ENCODE measurements around the gene ITGA2. TPM values are rescaled to one million over a fixed set of nuclear protein-coding genes. Genes with fewer than 3 reads are reported as not detected.
A peak's percentile ranks its signal among the peaks of the same experiment; 100 is the strongest.
"Not testable (repeated sequence)": the region's sequence is repeated elsewhere in the genome, so short reads cannot be mapped to it uniquely, and the experiment has no call there.

ITGA2 gene
- total RNA-seq, 1 experiment from 2014 or later, result 28.4 TPM

DNA sequence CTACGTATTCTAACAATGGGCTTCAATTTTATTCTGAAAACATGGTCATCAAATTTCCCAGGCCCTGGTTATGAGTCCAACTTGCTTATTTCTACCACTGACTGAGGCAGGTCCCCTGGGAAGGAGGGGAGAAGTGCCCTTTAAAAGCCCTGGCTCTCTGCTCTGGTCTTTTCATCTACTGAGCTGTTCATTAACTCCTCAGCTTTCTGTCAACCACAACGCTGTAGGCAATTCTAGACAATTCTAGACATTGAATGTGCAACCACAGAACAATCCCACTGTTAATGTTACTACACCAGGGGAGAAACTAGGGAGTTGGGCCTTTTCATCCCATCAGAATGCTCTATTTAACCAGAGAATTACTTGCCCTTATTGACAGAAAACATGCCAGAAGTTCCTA lies 110.4 kb downstream of the ITGA2 start:
- peak; percentile 25 for DNase-seq (ENCODE audit: low read depth)

DNA sequence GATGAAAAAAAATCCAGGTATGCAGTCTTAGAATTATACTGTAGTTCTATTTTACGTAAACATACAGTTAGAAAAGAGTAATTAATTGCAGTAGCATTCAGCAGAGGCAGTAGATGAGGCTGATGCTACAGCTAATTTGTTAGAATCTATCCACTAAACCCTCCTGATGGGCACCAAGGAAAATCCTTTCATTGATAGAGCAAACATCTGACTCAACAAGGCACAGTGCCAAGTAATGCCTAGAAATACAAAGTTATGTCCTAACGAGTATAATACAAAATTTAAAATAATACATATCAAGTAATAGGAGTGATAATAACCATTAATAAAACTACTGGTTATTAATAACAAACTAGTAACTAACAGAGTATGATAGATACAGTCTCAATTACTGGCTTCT lies 111.5 kb downstream of the ITGA2 start:
- DNase-seq (ENCODE audit: low read depth), result no peak

DNA sequence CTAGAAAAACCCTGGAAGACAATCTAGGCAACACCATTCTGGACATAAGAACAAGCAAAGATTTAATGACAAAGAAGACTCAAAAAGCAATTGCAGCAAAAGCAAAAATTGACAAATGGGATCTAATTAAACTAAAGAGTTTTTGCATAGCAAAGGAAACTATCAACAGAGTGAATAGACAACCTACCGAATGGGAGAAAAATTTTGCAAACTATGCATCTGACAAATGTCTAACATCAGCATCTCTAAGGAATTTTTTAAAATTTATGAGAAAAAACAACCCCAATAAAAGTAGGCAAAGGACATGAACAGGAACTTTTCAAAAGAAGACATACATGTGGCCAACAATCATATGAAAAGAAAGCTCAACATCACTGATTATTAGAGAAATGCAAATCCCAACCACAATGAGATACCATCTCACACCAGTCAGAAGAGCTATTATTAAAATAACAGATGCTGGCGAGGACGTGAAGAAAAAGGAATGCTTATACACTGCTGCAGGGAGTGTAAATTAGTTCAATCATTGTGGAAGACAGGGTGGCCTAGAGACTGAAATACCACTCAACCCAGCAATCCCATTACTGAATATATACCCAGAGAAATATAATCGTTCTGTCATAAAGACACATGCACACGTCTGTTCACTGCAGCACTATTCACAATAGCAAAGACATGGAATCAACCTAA lies 116.6 kb downstream of the ITGA2 start:
- DNase-seq (ENCODE audit: low read depth), result no peak

DNA sequence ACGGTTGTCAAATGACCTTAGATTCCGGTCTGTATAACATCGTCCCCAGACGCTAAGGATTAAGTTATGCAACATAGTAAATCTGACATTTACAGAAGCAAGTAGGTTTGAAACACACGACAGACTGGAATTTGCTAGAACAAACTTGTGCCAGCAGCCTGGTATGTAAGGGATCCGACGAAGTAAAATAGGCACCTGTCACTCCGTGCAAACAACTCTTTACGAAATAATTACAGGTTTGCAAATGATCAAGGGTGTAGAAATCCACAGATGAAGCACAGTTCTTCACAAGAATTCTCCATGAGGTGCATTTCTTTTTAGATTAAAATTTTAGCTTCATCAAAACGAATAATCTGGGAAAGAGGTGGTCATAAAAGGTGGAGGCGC lies 119.9 kb downstream of the ITGA2 start:
- DNase-seq (ENCODE audit: low read depth), result no peak

DNA sequence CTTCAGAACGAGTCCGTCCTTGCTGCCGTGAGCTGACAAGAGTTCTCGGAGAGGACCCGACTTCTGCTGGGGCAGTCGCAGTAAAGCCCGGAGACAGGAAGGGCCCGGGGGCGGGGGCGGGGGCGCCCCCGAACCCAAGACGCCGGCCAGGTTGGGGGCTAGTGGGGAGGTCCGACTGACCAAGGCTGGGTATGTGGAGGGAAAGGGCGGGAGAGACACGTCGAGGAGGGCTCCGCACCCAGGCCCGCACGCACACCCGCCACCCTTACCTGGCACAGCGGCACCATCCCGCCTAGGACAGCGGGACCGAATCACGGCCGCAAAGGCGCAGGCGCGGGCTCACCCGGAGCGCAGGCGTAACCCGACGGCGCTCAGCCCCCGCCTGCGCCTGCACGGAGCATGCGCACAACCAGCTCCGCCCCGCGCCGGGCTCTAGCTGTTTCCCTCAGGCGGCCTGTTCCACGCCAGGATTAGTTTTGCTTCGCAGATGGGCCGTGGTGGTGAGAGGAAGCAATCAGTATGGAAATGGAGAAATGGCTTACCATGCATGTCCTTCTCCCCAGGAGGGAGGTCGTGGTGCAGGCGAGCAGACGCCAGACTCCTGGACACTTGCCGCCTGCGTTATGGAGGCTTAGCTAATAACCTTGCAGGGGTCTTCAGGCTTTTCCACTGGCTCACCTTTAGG lies 120.4 kb downstream of the ITGA2 start, which contains the start of gene MOCS2:
Gene MOCS2, minus strand, starts transcription at position 315 of the 685 bp plus-strand sequence. CDS start 2,583 bp downstream, outside the sequence.
- DNase-seq (ENCODE audit: low read depth), result peak; percentile 85

DNA sequence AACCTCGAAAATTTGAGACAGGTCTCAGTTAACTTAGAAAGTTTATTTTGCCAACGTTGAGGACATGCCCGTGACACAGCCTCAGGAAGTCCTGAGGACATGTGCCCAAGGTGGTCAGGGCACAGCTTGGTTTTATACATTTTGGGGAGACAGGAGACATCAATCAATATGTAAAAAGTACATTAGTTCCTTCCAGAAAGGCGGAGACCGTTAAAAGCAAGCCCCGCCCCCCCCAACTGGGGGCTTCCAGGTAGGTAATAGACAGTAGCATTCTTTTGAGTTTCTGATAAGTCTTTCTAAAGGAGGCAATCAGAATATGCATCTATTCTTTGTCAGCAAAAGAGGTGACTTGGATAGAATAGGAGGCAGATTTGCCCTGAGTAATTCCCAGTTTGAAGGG lies 121.0 kb downstream of the ITGA2 start:
- DNase-seq (ENCODE audit: low read depth), result no peak

DNA sequence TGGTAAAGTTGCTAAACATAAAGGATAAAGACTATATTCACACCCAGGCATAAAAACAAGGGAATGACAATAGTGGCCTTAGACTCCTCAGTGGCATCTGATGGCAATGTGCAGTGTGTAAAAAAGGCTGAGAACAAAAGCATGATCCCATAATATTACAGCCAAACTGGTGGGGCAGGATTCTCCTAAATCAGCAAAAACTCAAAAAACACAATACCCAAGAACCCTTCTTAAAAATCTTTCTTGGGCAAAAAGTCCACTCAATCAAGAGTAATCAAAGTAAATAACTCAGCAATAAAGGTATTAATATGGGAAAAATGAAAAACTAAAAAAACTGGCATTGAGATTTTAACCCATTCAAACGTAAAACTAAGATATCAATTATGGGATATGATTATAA lies 122.0 kb downstream of the ITGA2 start:
- DNase-seq (ENCODE audit: low read depth), result no peak

DNA sequence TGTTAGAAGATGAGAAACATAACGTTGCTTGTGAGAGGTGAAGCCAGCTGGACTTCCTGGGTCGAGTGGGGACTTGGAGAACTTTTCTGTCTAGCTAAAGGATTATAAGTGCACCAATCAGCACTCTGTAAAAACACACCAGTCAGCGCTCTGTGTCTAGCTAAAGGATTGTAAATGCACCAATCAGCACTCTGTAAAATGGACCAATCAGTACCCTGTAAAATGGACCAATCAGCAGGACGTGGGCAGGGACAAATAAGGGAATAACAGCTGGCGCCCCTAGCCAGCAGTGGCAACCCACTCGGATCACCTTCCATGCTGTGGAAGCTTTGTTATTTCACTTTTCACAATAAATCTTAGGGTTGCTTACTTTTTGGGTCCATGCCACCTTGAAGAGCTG lies 123.2 kb downstream of the ITGA2 start:
- DNase-seq (ENCODE audit: low read depth), result not testable (repeated sequence)

DNA sequence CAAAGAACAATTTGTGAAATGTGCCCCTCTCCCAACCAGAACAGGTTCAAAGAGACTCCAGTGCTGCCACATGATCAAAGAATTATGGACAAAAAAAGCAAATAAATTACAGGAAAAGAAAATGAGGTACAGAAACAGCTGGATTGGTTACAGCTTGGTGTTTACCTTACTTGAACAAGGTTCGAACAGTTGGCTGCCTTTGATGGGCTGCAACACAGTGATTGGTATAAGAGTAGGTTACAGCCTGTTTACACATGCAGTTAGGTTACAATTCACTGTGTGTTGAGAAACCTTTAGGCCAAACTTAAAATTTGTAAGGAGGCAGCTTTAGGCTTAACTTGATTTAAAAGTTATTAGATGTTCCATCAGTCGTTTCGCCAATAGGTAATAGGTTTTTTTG lies 123.8 kb downstream of the ITGA2 start:
- DNase-seq (ENCODE audit: low read depth), result no peak

DNA sequence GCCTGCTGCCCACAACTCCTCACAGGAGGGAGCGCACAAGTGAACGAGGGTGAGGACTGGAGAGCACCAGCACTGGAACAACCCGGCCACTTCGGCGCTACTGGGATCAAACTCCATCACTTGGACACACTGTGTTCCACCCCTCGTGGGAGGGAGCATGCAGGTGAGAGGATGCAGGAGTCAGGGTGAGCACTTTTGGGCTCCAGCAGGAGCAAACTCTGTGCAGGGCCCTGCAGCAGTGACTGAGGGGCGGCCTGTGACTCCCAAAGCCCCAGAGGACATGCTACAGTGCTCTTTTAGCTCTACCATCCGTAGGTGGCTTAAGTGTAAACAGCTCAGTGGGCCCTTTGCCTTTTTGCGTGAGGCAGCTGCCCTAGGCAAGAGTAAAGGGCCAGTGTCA lies 124.8 kb downstream of the ITGA2 start:
- DNase-seq (ENCODE audit: low read depth), result no peak

DNA sequence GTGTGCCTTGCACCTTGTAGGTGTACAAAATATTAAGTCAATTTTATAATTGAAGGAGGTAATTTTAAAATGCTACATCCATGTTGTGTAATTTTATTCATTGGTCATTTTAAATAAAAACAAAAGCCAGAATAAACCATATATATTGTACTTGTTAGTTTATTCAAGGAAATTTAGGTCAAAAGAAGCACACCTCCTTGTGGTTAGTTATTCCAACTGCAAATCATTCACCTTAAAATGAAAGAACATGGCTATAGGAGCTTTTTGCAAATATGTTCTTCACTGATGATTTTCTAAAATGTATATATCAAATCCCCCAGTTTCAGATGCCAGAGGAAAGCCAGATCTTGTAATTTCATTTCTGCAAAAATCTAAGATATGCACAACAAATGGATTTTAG lies 125.8 kb downstream of the ITGA2 start:
- DNase-seq (ENCODE audit: low read depth), result no peak

DNA sequence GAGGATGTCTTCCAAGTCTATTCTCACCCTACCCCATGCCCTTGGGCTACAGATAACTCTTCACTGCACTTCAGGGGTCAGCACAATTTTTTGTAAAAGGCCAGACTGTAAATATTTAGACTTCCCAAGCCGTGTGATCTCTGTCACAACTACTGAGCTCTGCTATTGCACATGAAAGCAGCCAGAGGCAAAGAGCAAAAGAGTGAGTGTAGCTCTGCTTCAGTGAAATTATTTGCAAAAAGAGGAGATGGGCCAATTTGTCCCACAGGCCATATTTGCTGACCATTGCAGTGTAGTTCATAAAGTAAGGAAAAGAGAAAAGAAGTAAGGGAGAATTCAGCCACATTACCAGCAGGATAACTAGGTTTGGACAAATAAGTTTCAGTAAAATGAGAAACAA lies 127.4 kb downstream of the ITGA2 start:
- no peak for DNase-seq (ENCODE audit: low read depth)

DNA sequence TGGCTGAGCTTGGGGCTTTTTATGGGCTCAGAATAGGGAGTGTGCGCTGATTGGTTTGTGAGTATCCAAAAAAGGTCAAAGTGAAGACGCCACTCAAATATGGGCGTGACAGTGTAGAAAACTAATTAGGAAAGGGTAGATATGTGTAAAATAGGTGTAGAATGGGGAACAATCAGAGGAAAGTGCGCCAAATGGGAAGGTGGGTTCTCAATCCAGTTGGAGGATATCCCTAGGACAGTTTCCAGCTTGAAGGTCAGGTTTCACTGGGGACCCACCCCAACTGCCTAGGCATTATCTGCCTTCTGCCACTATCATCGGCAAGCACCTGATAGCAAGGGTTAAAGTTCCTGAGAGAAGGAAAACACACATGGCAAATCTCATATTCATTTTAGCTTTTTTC lies 129.7 kb downstream of the ITGA2 start:
- no peak for DNase-seq (ENCODE audit: low read depth)

DNA sequence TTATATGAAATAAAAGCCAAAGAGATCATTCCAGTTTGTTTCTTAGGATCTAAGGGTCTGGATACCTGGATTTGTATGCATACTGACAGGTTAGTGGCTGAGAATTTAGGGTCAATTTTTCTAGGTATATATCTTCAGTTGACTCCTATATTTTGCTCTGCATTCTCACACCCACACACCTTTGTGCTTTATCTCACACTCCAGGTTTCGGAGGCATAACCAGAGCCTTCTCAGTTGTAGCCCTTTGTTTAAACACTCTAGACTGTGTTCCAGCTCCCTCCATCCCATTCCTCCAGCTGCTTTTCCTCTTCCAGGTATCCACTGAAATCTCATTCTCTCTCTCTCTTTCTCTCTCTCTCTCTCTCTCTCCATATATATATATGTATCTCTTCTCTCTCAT lies 131.0 kb downstream of the ITGA2 start:
- no peak for DNase-seq (ENCODE audit: low read depth)

DNA sequence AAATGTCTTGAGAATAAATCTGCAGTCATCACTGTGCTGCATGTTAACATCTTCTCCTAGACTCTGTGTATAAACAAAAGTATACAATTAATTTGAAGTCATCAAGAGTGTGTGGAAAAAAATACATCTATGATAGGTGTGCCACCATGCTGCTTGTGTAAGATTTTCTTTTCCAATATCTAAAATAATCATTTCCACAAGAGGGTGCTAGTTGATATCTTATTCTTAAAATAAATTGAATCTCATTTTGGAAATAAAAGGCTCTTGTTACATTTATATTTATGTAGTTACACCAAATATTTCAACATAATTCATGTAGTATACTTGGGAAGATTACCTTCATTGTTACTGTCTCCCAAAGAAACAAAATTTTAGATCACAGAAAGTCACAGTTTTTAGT lies 134.6 kb downstream of the ITGA2 start:
- DNase-seq (ENCODE audit: low read depth), result peak; percentile 13

DNA sequence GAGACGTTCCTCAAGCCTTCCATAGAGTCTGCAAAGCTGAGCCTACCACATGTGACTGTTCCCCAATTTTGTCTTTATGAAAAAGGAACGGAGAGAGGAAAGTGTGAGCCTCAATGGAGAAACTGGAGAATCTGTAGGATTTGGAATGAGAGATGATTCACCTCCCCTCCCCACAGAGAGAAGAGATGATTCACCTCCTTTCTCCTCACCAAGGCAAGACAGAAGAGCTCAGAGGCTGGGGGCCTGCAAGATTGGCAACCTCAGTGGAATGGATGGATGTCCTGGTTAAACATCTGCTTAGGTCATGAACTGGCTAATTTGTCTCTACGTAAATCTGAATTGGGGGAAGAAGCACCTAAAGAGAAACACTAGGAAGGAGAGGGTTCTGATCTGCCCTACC lies 137.4 kb downstream of the ITGA2 start:
- peak; percentile 70 for DNase-seq (ENCODE audit: low read depth)

DNA sequence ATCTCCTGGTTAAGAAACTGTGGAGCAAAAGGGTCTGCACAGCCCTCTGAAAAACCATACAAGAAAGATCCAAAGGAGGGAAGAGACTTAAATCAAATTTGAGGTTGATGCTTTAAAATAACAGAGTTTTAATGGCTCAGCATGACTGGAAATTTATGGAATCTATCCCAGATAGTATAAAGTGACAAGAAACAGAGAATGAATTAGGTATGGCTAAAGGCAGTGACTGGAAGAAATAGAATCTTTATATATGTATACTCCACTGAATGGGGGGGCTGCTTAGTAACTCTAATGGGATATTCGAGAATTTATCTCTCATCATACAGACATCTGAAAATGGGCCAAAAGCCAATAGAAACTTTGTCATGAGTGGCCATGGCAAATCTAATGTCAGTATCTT lies 138.0 kb downstream of the ITGA2 start:
- no peak for DNase-seq (ENCODE audit: low read depth)

DNA sequence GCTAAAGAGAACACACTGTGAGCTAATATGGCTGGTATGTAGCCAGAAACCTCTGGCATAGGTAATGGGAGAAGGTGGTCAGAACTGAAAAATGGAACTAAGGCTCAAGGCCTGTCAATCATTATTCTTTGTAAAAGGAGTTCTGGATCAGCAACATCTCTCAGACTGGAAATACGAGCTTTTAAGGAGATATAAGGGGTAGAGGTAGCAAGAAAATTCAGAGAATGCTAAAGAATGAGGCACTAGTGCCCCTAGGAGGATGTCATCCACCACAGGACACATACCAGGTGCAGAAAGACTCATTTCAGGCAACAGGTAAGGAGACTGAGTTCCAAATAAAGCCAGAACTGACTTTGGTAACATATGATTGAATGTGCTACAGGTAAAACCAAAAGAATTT lies 139.3 kb downstream of the ITGA2 start:
- DNase-seq (ENCODE audit: low read depth), result no peak

DNA sequence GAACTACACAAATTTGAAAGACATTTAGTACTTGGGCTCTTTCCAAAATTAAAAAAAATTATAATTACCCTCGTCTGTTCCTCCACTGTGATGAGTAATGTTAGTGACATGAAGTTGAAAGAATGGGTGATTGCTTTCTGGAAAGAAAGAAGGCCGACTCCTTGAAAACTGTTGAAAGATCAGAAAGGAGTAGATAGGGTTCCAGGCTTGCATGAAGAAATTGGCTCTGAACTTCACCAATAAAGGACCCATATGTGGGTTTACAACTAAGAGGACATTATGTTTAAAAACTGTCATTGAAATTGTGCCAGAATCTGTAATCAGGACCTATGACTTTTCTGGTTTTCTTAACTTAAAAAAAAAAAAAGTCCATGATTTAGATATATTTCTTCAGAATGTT lies 141.1 kb downstream of the ITGA2 start:
- DNase-seq (ENCODE audit: low read depth), result peak; percentile 40

DNA sequence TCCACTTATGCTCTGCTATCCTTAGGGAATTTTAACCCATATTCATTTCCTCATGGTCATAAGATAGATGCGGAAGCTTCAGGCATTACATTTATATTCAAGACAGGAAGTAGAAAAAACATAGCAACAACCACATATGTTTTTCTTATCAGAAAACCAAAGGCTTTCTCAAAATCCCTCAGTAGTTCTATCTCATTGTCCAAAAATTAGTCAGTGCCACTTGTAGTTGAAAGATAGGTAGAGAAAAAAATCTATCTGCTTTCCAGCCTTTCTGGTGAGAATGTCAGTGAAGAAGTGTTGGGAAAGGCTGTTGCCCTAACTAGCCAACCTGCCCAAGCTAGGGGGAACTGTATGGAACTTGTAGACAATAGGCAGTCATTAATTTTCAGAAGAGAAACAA lies 143.9 kb downstream of the ITGA2 start:
- DNase-seq (ENCODE audit: low read depth), result no peak
